ENCODE results near the gene C19orf33.

DNA sequence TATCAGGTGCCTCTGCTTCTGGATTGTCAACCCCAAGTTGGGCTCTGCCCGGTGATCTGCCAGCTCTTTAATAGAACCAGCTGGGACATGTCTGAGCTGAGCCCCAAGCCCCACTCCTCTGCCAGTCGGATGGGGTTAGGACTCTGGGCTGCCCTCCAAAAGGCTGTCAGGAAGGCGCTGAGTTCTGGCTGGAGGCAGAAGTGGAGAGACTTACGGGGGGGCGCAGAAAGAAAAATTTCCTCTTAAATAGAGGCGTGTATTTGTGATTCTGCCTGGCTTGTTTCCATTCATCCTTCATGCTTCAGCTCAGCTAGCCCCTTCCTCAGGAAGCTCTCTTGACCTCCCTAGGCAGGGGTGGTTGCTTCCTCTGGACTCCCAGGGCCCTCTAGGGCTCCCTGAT is 14.6 kb downstream of the C19orf33 start:
- TF ChIP-seq, protein P1, sequence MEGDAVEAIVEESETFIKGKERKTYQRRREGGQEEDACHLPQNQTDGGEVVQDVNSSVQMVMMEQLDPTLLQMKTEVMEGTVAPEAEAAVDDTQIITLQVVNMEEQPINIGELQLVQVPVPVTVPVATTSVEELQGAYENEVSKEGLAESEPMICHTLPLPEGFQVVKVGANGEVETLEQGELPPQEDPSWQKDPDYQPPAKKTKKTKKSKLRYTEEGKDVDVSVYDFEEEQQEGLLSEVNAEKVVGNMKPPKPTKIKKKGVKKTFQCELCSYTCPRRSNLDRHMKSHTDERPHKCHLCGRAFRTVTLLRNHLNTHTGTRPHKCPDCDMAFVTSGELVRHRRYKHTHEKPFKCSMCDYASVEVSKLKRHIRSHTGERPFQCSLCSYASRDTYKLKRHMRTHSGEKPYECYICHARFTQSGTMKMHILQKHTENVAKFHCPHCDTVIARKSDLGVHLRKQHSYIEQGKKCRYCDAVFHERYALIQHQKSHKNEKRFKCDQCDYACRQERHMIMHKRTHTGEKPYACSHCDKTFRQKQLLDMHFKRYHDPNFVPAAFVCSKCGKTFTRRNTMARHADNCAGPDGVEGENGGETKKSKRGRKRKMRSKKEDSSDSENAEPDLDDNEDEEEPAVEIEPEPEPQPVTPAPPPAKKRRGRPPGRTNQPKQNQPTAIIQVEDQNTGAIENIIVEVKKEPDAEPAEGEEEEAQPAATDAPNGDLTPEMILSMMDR (IDR thresholded peaks at IDR 0.05), result no peak
- no peak for TF ChIP-seq POLR2A (IDR thresholded peaks at IDR 0.05)
